Activated B cell treated with CpG ODN at 0.5 μM for 24 hours (primary cell): ENCODE results near the gene MYRIP. TPM values are rescaled to one million over a fixed set of nuclear protein-coding genes. Genes with fewer than 3 reads are reported as not detected.

Source experiments
- ATAC-seq: fragments of 200-7000 bp; cut with Tn5 transposase; one replicate; pipeline ENCODE4 v1.10.0; 2021; ENCODE audit warnings: low read depth, mild to moderate bottlenecking, moderate library complexity
- CTCF ChIA-PET: fragments of 350-600 bp; sonication (Branson Sonifier 250); formaldehyde crosslinking; loops from one replicate; lab custom pipeline; 2021; ENCODE audit warnings: antibody characterized with exemption; lab: Charles Lee
- POLR2A ChIA-PET: fragments of 350-600 bp; sonication (Branson Sonifier 250); formaldehyde crosslinking; loops from one replicate; lab custom pipeline; 2021; ENCODE audit warnings: antibody characterized with exemption; lab: Charles Lee
- DNase-seq: peaks from one replicate; pipeline ENCODE4 v3.0.0; 2022
- H3K27ac Mint-ChIP-seq: one replicate; pipeline ENCODE4 v1.8.0; 2020; ENCODE audit warnings: mixed read lengths
- H3K27me3 Mint-ChIP-seq: one replicate; pipeline ENCODE4 v1.8.0; 2021; ENCODE audit warnings: mixed read lengths
- H3K36me3 Mint-ChIP-seq: one replicate; pipeline ENCODE4 v1.8.0; 2021; ENCODE audit warnings: low read depth, mixed read lengths
- H3K4me1 Mint-ChIP-seq: one replicate; pipeline ENCODE4 v1.8.0; 2021; ENCODE audit warnings: mixed read lengths
- H3K4me3 Mint-ChIP-seq: one replicate; pipeline ENCODE4 v1.8.0; 2020; ENCODE audit warnings: mild to moderate bottlenecking, mixed read lengths
- H3K9me3 Mint-ChIP-seq: one replicate; pipeline ENCODE4 v1.8.0; 2020; ENCODE audit warnings: mixed read lengths
- intact Hi-C: fragments of 100-400 bp; cut with micrococcal nuclease; formaldehyde crosslinking; loops from one replicate; pipeline ENCODE4 v1.15.1; 2024
- total RNA-seq: library from RNA; stranded (reverse); gene quantifications from 2 replicates; pipeline ENCODE4 v1.2.3, GENCODE V29; 2022
- TF ChIP-seq, protein P1 (sequence below): fragments of 200-600 bp; IDR thresholded peaks from one replicate; pipeline ENCODE4 v1.8.0; 2022; ENCODE audit warnings: antibody characterized with exemption, mild to moderate bottlenecking

Gene MYRIP
- total RNA-seq, 1 donor from 2014 or later, result 0.20 TPM

GRCh38 chr3:40306336-40306735 lies 496.9 kb downstream of the MYRIP start:
- ChIA-PET CTCF (no interaction called here), POLR2A (no interaction called here)
- TF ChIP-seq, protein P1, sequence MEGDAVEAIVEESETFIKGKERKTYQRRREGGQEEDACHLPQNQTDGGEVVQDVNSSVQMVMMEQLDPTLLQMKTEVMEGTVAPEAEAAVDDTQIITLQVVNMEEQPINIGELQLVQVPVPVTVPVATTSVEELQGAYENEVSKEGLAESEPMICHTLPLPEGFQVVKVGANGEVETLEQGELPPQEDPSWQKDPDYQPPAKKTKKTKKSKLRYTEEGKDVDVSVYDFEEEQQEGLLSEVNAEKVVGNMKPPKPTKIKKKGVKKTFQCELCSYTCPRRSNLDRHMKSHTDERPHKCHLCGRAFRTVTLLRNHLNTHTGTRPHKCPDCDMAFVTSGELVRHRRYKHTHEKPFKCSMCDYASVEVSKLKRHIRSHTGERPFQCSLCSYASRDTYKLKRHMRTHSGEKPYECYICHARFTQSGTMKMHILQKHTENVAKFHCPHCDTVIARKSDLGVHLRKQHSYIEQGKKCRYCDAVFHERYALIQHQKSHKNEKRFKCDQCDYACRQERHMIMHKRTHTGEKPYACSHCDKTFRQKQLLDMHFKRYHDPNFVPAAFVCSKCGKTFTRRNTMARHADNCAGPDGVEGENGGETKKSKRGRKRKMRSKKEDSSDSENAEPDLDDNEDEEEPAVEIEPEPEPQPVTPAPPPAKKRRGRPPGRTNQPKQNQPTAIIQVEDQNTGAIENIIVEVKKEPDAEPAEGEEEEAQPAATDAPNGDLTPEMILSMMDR, result no peak
- Mint-ChIP-seq H3K4me1 (peaks cover 21% of the 10 kb centered on the region), H3K27ac (no peak overlapping the region), H3K27me3 (no peaks in the 10 kb centered on the region), H3K36me3 (peaks cover 17% of the 10 kb centered on the region), H3K9me3 (no peaks in the 10 kb centered on the region), H3K4me3 (no peak overlapping the region)
- ATAC-seq (no peak), DNase-seq (no peak)
- intact Hi-C loops, result loop anchor here (5.0 kb wide), 2 partner anchors 1129 to 1809 kb away; partner anchors contain the start of gene EXOG

- POLR2A ChIA-PET, result interaction anchor here (1.4 kb wide), 1 partner anchor 150 kb away, joined by 7 read pairs; the partner anchor contains the start of gene RPL14
- DNase-seq (no peak), ATAC-seq (no peak)
- CTCF ChIA-PET, result interaction anchor here (1.7 kb wide), 1 partner anchor 10 kb away, joined by 7 read pairs; no protein-coding TSS in a partner anchor
- Mint-ChIP-seq H3K27me3 (no peaks in the 10 kb centered on the region), H3K4me1 (peaks cover 28% of the 10 kb centered on the region), H3K9me3 (no peaks in the 10 kb centered on the region), H3K27ac (no peak overlapping the region), H3K36me3 (peaks cover 25% of the 10 kb centered on the region), H3K4me3 (no peak overlapping the region)
- TF ChIP-seq, protein P1, result no peak
- intact Hi-C loops, result loop anchor here (5.0 kb wide), 2 partner anchors 1130 to 1810 kb away; partner anchors contain the start of gene EXOG
Measured at GRCh38 chr3:40307176-40307575, 497.8 kb downstream of the MYRIP start.

GRCh38 chr3:40308725-40309417 lies 499.5 kb downstream of the MYRIP start:
- Mint-ChIP-seq H3K9me3 (no peaks in the 10 kb centered on the region), H3K36me3 (peaks cover 41% of the 10 kb centered on the region), H3K27me3 (no peaks in the 10 kb centered on the region), H3K27ac (peak overlapping the region; percentile 99), H3K4me1 (peaks cover 35% of the 10 kb centered on the region), H3K4me3 (peak overlapping the region; percentile 99)
- ATAC-seq (no peak), DNase-seq (no peak)
- TF ChIP-seq, protein P1, result no peak
- intact Hi-C loops, result loop anchor here (1.0 to 5.0 kb wide), 13 partner anchors 116 to 1812 kb away; partner anchors contain the start of genes CTNNB1, EXOG, RPL14 and RPSA
- CTCF ChIA-PET, result interaction anchor here (0.6 to 4.1 kb wide), 7 partner anchors 8 to 893 kb away, joined by 3 to 16 read pairs (median 3); no protein-coding TSS in a partner anchor
- POLR2A ChIA-PET, result interaction anchor here (0.5 to 2.8 kb wide), 17 partner anchors 8 to 1653 kb away, joined by 3 to 12 read pairs (median 4); partner anchors contain the start of genes CTNNB1, RPL14, ULK4 and ZNF619

DNA sequence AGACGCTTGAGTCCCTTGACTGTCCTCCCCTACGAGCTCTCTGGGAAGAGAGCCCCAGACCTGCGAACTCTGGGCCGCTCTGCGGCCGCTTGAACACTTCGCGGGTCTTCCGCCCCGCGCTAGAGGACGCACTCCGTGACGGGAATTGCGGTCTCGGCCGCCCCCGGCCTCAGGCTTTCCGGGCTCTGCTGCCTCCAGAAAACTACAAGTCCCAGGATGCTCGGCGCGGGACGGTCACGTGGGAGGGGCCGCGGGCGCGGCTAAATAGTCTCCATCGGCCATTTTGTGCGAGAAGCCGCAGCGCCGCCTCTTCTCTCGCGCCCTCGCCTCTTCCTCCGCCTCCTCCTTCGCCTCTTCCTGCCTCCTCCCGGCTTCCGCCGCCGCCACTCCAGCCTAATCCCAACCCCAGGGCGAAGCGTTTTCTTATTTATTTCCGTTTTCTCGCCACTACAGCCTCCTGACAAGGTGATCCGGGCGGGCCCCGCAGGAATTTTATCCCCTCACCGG lies 500.1 kb downstream of the MYRIP start, which contains the start of gene EIF1B:
EIF1B (plus strand) TSS at position 290 of the 507 bp plus-strand sequence. CDS start 235 bp downstream, outside the sequence.
- ATAC-seq, result peak; percentile 88
- intact Hi-C loops, result loop anchor here (1.0 to 5.0 kb wide), 13 partner anchors 117 to 1812 kb away; partner anchors contain the start of genes CTNNB1, EXOG, RPL14 and RPSA
- Mint-ChIP-seq H3K27ac (peak within 1 kb of the TSS; percentile 99), H3K4me1 (peaks cover 35% of the 10 kb centered on the region), H3K4me3 (peak within 1 kb of the TSS; percentile 99), H3K27me3 (no peaks in the 10 kb centered on the region), H3K9me3 (no peaks in the 10 kb centered on the region), H3K36me3 (peaks cover 47% of the 10 kb centered on the region)
- ChIA-PET CTCF (interaction anchor here (0.6 to 4.1 kb wide), 5 partner anchors 11 to 892 kb away, joined by 3 to 16 read pairs (median 3); no protein-coding TSS in a partner anchor), POLR2A (interaction anchor here (0.5 to 2.8 kb wide), 15 partner anchors 7 to 1652 kb away, joined by 3 to 12 read pairs (median 4); partner anchors contain the start of genes CTNNB1, RPL14, ULK4 and ZNF619)
- TF ChIP-seq, protein P1, result no peak
- peak; percentile 99 for DNase-seq
